ENCODE measurements around the gene PRKN. TPM values are rescaled to one million over a fixed set of nuclear protein-coding genes. Genes with fewer than 3 reads are reported as not detected.

The PRKN gene
- total and polyA plus RNA-seq, 2 experiments from 2014 or later = 0.10 to 0.84 TPM

- H3K27ac ChIP-seq (ENCODE audit: low read depth) = no peak overlapping the region
- no peaks in the 10 kb centered on the region for H3K27me3 ChIP-seq (ENCODE audit: insufficient read depth)
- Mint-ChIP-seq H3K27ac (no peak overlapping the region), H3K9me3 (0 out of 3 replicates have a peak, but pooled peaks cover 2% of the 10 kb centered on the region), H3K4me1 (peaks cover under 1% of the 10 kb centered on the region; the same call in 2 of the 3 replicates), H3K27me3 (ENCODE audit: insufficient read depth, low read depth, poor library complexity) (peaks cover 1% of the 10 kb centered on the region), H3K4me3 (no peak overlapping the region), H3K36me3 (ENCODE audit: low read depth) (no peaks in the 10 kb centered on the region)
- H2AFZ ChIP-seq = no peak overlapping the region
- no peaks in the 10 kb centered on the region for H3K79me2 ChIP-seq (replicated peaks; ENCODE audit: insufficient read depth)
- no peaks in the 10 kb centered on the region for H3F3A ChIP-seq (replicated peaks; ENCODE audit: low read depth)
- H3K4me3 ChIP-seq = no peak overlapping the region
- H3K9me2 ChIP-seq (ENCODE audit: insufficient read depth) = no peaks in the 10 kb centered on the region
- no peaks in the 10 kb centered on the region for H3K36me3 ChIP-seq (ENCODE audit: insufficient read depth)
- no peak overlapping the region for H3K4me2 ChIP-seq
- DNase-seq (ENCODE audit: low spot score) (no peak), ATAC-seq (no peak)
- no peaks in the 10 kb centered on the region for H4K20me1 ChIP-seq (replicated peaks; ENCODE audit: insufficient read depth)
- TF ChIP-seq JUNB (IDR thresholded peaks at IDR 0.05; ENCODE audit: unreplicated experiment) (no peak), ETS1 (IDR thresholded peaks at IDR 0.05) (no peak), STAT1 (IDR thresholded peaks at IDR 0.05; ENCODE audit: unreplicated experiment) (no peak), EZH2 (IDR thresholded peaks at IDR 0.05; ENCODE audit: low read depth, unreplicated experiment) (no peak), ZNF462 (CRISPR knock-in tag; IDR thresholded peaks at IDR 0.05) (no peak), NANOG (IDR thresholded peaks at IDR 0.05; ENCODE audit: borderline replicate concordance) (no peak), ZNF114 (CRISPR knock-in tag; IDR thresholded peaks at IDR 0.05) (no peak), POLR2AphosphoS5 (IDR thresholded peaks at IDR 0.05; ENCODE audit: low read depth) (no peak), CREB1 (CRISPR knock-in tag; IDR thresholded peaks at IDR 0.05; ENCODE audit: low read depth) (no peak), REST (IDR thresholded peaks at IDR 0.05; ENCODE audit: unreplicated experiment) (no peak)
- no peaks in the 10 kb centered on the region for H3K4me1 ChIP-seq (ENCODE audit: insufficient read depth)
These were observed 851.3 kb downstream of the PRKN start for GRCh38 chr6:161876231-161876630.

Measured in GM23338 (cell line).